HFFc6 (cell line): ENCODE data around the gene NEK7. TPM values are rescaled to one million over a fixed set of nuclear protein-coding genes. Genes with fewer than 3 reads are reported as not detected.
A peak's percentile ranks its signal among the peaks of the same experiment; 100 is the strongest.

ENCODE experiments used
- DNase-seq: peaks from one replicate; pipeline ENCODE4 v3.0.0-alpha.2; 2018
- H3K27ac Mint-ChIP-seq: 2 replicates; pipeline ENCODE4 v1.8.0; 2020; ENCODE audit warnings: mild to moderate bottlenecking, mixed read lengths
- H3K27me3 Mint-ChIP-seq: 2 replicates; pipeline ENCODE4 v1.8.0; 2021; ENCODE audit warnings: mild to moderate bottlenecking, moderate library complexity, mixed read lengths; ENCODE audit not compliant: insufficient read depth
- H3K36me3 Mint-ChIP-seq: 2 replicates; pipeline ENCODE4 v1.8.0; 2021; ENCODE audit warnings: low read depth, mixed read lengths
- H3K4me1 Mint-ChIP-seq: 2 replicates; pipeline ENCODE4 v1.8.0; 2020; ENCODE audit warnings: low read depth, mixed read lengths
- H3K4me3 Mint-ChIP-seq: 2 replicates; pipeline ENCODE4 v1.8.0; 2020; ENCODE audit warnings: mild to moderate bottlenecking, moderate library complexity, mixed read lengths
- H3K9me3 Mint-ChIP-seq: 2 replicates; pipeline ENCODE4 v1.8.0; 2020; ENCODE audit warnings: mild to moderate bottlenecking, mixed read lengths
- total RNA-seq, 6 experiments: library from RNA; stranded (reverse); fragmentation: NEBNext Ultra II Directional; extraction: Animal tissue kit (Norgen Biotek cat#: 25700); gene quantifications; 2 replicates in 1 of 6; 3 replicates in 5 of 6; pipeline ENCODE4 v1.2.3, GENCODE V29; 2021
- TF ChIP-seq, protein P1 (sequence below): fragments of 200-600 bp; sonication (generic); IDR thresholded peaks from 2 replicates; pipeline ENCODE4 v1.5.0; 2021; ENCODE audit warnings: antibody characterized with exemption, mild to moderate bottlenecking

Gene NEK7
- total RNA-seq, 6 experiments from 2014 or later = 452 to 692 (median 485) TPM

DNA sequence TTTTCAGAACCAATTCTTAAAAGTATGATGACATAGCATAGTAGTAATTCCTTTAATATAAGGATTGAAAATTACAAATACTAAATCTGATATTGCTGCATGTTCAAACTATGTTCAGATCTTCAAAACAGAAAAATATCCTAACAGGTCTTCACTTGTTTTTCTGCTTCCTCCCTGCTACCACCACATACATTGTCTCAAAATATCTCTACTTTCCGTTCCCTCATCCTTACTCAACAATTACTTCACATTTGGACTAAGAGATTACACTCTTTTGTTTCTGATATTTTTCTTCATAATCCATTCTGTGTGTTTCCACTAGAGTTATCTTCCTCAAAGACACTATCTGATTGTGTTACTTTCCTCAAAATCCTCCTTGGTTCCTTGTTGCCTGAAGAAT lies 125.1 kb downstream of the NEK7 start:
- TF ChIP-seq, protein P1, sequence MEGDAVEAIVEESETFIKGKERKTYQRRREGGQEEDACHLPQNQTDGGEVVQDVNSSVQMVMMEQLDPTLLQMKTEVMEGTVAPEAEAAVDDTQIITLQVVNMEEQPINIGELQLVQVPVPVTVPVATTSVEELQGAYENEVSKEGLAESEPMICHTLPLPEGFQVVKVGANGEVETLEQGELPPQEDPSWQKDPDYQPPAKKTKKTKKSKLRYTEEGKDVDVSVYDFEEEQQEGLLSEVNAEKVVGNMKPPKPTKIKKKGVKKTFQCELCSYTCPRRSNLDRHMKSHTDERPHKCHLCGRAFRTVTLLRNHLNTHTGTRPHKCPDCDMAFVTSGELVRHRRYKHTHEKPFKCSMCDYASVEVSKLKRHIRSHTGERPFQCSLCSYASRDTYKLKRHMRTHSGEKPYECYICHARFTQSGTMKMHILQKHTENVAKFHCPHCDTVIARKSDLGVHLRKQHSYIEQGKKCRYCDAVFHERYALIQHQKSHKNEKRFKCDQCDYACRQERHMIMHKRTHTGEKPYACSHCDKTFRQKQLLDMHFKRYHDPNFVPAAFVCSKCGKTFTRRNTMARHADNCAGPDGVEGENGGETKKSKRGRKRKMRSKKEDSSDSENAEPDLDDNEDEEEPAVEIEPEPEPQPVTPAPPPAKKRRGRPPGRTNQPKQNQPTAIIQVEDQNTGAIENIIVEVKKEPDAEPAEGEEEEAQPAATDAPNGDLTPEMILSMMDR = no peak
- H3K27ac Mint-ChIP-seq = peak overlapping the region; percentile 34
- H3K27me3 Mint-ChIP-seq = peaks cover 23% of the 10 kb centered on the region
- H3K9me3 Mint-ChIP-seq = peaks cover 5% of the 10 kb centered on the region; the same call in 1 of the 2 replicates
- H3K4me3 Mint-ChIP-seq = no peak overlapping the region
- no peak for DNase-seq
- H3K36me3 Mint-ChIP-seq = peaks cover 44% of the 10 kb centered on the region
- peaks cover 70% of the 10 kb centered on the region for H3K4me1 Mint-ChIP-seq

DNA sequence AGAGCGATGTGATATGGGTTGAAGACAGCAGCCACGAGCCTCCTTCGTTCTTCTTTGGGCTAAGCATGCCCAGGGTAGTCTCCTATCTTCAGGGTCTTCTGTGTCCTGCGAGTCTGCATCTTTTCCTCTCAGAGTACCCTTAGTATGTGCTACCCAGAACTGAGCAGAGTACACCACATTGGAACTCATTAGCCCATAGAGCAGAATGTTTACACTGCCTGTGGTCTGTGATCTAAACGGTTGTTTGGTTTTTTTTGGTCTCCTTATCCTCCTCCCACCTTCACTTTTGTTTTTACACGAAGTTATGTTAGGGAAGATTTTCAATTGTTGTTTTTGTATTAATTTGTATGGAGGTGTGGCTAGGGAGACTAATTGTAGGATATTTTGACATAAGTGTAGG lies 126.4 kb downstream of the NEK7 start:
- Mint-ChIP-seq H3K4me1 (peaks cover 71% of the 10 kb centered on the region), H3K27ac (peak overlapping the region; percentile 15; the same call in 1 of the 2 replicates), H3K4me3 (no peak overlapping the region), H3K9me3 (peaks cover 9% of the 10 kb centered on the region; the same call in 1 of the 2 replicates), H3K27me3 (peaks cover 24% of the 10 kb centered on the region), H3K36me3 (peaks cover 57% of the 10 kb centered on the region)
- TF ChIP-seq, protein P1 = no peak
- no peak for DNase-seq

DNA sequence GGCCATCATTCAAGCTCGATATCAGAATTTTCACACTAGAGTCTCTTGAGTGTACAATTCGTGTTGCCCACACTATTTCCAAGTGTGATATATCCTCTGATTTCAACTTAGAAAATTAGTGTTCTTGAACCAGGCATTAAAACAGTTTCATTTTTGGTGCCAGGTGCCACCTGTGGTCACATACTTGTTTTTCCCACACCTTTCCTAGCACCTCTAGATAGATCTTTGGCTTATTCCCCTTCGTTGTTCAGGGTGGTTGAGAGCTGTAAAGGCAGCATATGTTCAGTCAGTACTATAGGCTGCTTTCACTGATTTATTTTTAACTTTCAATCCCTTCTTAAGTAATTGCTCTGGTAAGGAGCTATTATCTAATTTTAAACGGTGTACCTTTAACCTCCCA lies 131.1 kb downstream of the NEK7 start:
- H3K27ac Mint-ChIP-seq = peak overlapping the region; percentile 28

DNA sequence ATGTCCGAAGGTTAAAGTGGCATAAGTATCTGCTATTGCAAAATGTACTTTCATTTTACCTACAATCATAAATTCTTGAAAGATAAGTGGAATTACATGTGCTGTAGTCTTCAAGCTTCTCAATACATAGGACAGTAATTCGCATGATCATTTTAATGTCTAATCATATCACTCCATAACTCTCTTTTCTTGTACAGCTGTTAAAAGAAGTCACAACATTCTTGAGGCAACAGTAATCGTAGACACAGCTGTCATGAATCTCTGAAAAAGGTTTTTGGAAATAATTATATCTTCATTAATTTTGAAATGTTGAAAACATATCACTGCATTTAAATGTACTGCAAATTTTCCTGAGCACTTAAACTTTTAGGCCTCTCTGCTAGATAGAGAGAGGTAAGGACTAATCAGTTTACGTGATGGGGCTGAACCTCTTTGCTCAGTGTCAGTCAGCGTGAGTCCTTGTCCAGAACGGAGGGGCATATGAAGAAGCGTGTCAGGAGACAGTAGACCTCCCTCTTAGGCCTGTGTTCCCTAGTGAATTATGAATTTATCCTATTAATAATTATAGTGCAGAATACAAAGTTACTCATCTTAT lies 133.4 kb downstream of the NEK7 start:
- Mint-ChIP-seq H3K9me3 (peaks cover 5% of the 10 kb centered on the region; the same call in 1 of the 2 replicates), H3K4me1 (peaks cover 69% of the 10 kb centered on the region), H3K27ac (peak overlapping the region; percentile 59), H3K27me3 (peaks cover 22% of the 10 kb centered on the region), H3K36me3 (peaks cover 61% of the 10 kb centered on the region), H3K4me3 (no peak overlapping the region)
- DNase-seq = no peak
- TF ChIP-seq, protein P1 = no peak

More for the DNA sequence above, 131.1 kb downstream of the NEK7 start:
- peaks cover 25% of the 10 kb centered on the region for H3K27me3 Mint-ChIP-seq
- H3K4me3 Mint-ChIP-seq = peak overlapping the region; percentile 28; the same call in 1 of the 2 replicates
- peaks cover 5% of the 10 kb centered on the region; the same call in 1 of the 2 replicates for H3K9me3 Mint-ChIP-seq
- peaks cover 61% of the 10 kb centered on the region for H3K36me3 Mint-ChIP-seq
- no peak for DNase-seq
- TF ChIP-seq, protein P1 = no peak
- H3K4me1 Mint-ChIP-seq = peaks cover 75% of the 10 kb centered on the region

DNA sequence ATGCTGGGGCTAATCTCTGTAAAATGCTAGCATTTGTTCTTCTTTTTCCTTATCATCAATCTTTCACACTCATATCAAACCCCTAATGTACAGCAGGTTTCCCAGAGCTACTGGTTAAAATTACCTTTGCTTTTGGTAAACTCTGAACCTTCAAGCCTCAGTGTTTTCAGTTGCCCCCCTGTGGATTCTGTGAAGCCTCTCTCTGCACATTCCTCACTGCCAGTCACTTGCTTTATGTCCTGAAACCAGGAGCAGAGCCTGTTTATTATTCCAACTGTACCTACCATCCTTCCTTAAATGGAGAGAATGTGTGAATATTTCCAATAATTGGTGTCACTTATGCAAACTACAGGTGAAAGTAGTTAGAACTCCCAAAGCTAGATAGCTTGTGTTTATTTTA lies 134.2 kb downstream of the NEK7 start:
- peak overlapping the region; percentile 31 for H3K27ac Mint-ChIP-seq
- peaks cover 62% of the 10 kb centered on the region for H3K36me3 Mint-ChIP-seq
- H3K27me3 Mint-ChIP-seq = peaks cover 23% of the 10 kb centered on the region
- H3K9me3 Mint-ChIP-seq = peaks cover 5% of the 10 kb centered on the region; the same call in 1 of the 2 replicates
- peaks cover 77% of the 10 kb centered on the region for H3K4me1 Mint-ChIP-seq
- TF ChIP-seq, protein P1 = no peak
- no peak overlapping the region; the same call in 1 of the 2 replicates for H3K4me3 Mint-ChIP-seq
- DNase-seq = no peak
